Measurements from ENCODE around the gene GOLGA6D.
"Not testable (repeated sequence)": the region's sequence is repeated elsewhere in the genome, so short reads cannot be mapped to it uniquely, and the experiment has no call there.

The GOLGA6D gene

GRCh38 chr15:75274509-75275107 lies 8.0 kb upstream of the GOLGA6D start:
- not testable (repeated sequence) for H3K27ac ChIP-seq, H3K4me3 ChIP-seq

GRCh38 chr15:75275617-75276016 lies 7.0 kb upstream of the GOLGA6D start:
- not testable (repeated sequence) for H3K27ac ChIP-seq, H3K4me3 ChIP-seq

- H3K27ac ChIP-seq, H3K4me3 ChIP-seq: not testable (repeated sequence)
These were observed 4.1 kb upstream of the GOLGA6D start for GRCh38 chr15:75278497-75278896.

- H3K27ac ChIP-seq, H3K4me3 ChIP-seq: not testable (repeated sequence)
These were observed 1.5 kb downstream of the GOLGA6D start for GRCh38 chr15:75284152-75284551.

DNA sequence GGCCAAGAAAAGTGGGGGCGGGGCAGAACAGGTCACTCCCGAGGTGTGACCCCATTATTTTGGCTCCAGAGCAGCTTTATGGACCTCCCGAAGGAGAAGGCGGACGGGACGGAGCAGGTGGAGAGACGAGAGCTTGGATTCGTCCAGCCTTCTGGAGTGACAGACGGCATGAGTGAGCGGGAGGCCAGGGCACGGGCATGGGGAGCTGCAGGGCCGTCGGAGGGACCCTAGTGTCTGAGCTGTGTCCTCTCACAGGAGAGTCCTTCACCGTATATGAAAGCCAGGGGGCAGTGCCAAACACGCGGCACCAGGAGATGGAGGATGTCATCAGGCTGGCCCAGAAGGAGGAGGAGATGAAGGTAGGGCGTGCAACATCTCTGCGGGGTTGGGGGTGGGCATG lies 11.0 kb downstream of the GOLGA6D start:
- H3K27ac ChIP-seq, H3K4me3 ChIP-seq: not testable (repeated sequence)

GRCh38 chr15:75298541-75299310 lies 16.1 kb downstream of the GOLGA6D start:
- not testable (repeated sequence) for H3K4me3 ChIP-seq, H3K27ac ChIP-seq

GRCh38 chr15:75299311-75299688 lies 16.7 kb downstream of the GOLGA6D start:
- not testable (repeated sequence) for H3K4me3 ChIP-seq, H3K27ac ChIP-seq

DNA sequence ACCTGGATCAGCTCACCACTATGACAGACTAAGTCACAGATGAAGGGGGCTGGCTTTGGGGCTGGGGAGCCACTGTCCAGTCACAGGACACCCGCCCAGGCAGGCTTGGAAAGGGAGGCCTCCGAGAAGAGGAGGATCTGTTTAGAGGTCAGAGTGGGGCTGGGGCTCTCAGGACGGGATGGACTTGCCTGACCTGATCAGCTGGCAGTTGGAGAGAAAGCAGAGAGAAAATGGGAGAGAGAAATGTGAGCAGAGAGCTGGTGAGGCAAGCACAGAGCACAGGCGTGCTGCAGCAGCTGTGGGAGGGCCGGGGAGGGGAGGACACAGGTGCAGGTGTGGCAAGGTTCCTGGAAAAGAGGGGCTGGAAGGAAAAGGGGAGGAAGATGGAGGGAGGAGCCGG lies 17.4 kb downstream of the GOLGA6D start:
- H3K27ac ChIP-seq: not testable (repeated sequence)

GRCh38 chr15:75302318-75302717 lies 19.7 kb downstream of the GOLGA6D start:
- no peak overlapping the region for H3K27ac ChIP-seq
- H3K4me3 ChIP-seq: no peak overlapping the region

More for the DNA sequence above, 17.4 kb downstream of the GOLGA6D start:
- H3K4me3 ChIP-seq: not testable (repeated sequence)

GRCh38 chr15:75302753-75303152 lies 20.1 kb downstream of the GOLGA6D start:
- not testable (repeated sequence) for H3K4me3 ChIP-seq, H3K27ac ChIP-seq

DNA sequence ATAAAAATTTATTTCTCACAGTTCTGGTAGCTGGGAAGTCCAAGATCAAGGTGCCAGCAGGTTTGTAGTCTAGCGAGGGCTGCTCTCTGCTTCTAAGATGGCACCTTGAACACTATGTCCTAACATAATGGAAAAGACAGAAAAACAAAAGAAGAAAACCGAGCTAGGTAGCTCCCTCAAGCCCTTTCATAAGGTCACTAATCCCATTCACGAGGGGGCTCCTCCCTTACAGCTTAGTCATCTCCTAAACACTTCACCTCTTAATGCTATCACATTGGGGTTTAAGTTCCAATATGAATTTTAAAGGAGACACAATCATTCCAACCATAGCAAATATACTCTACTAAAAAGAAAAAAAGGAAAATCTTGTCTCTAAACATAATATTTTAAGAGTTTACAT lies 23.6 kb downstream of the GOLGA6D start:
- H3K27ac ChIP-seq: no peak overlapping the region

DNA sequence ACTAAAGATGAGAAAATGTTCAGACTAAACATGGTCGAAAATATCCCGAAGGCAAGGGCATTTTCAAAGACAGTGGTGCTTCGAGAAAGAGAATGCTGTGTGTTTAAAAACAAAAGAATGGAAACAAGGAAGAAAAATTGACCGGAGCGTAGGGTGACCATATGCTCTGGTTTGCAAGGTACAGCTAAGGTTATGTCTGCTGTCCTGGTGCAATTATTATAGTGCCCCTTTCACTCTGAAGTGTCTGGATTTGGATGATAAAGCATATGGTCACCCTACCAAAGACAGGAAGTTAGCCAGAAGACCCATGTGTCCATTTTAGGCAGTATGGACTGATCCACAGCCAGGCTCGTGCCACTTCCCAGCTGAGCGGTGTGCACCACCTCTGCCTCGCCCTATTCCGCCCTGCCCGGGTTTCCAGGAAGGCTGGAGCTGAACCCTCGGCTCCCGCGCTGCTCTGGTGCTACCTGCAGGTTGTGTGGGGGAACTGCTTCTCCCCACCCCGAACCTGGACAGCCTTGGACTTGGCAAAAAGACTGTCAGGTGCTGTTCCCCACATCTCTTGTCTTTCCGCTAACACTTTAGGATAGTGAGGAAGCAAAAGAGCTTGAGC lies 25.2 kb downstream of the GOLGA6D start:
- Histone ChIP-seq H3K27ac (no peak overlapping the region), H3K4me3 (no peak overlapping the region)

More for the DNA sequence above, 23.6 kb downstream of the GOLGA6D start:
- H3K4me3 ChIP-seq: no peak overlapping the region

GRCh38 chr15:75309711-75310110 lies 27.1 kb downstream of the GOLGA6D start:
- H3K4me3 ChIP-seq: no peak overlapping the region
- no peak overlapping the region for H3K27ac ChIP-seq

DNA sequence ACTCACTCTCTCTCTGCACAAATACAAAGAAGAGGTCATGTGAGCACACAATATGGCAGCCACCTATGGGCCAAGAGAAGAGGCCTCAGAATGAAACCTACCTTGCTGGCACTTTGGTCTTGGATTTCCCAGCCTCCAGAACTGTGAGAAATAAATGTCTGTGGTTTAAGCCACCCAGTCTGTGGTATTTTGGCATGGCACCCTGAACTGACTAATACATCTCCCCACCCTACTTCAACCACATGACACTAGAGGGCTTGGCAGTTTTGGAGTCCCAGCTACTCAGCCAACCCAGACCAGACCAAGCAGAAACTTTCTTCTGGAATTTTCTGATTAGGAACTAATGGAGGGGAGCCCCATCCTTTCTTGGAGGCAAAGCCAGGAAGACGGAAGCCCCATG lies 29.9 kb downstream of the GOLGA6D start:
- H3K4me3 ChIP-seq, H3K27ac ChIP-seq: not testable (repeated sequence)

- Histone ChIP-seq H3K4me3 (no peak overlapping the region), H3K27ac (no peak overlapping the region)
These were observed 30.6 kb downstream of the GOLGA6D start for GRCh38 chr15:75313116-75313845.

- Histone ChIP-seq H3K27ac (no peak overlapping the region), H3K4me3 (no peak overlapping the region)
These were observed 32.1 kb downstream of the GOLGA6D start for GRCh38 chr15:75314552-75315290.

- H3K4me3 ChIP-seq, H3K27ac ChIP-seq: not testable (repeated sequence)
These were observed 36.7 kb downstream of the GOLGA6D start for GRCh38 chr15:75319231-75319897.

DNA sequence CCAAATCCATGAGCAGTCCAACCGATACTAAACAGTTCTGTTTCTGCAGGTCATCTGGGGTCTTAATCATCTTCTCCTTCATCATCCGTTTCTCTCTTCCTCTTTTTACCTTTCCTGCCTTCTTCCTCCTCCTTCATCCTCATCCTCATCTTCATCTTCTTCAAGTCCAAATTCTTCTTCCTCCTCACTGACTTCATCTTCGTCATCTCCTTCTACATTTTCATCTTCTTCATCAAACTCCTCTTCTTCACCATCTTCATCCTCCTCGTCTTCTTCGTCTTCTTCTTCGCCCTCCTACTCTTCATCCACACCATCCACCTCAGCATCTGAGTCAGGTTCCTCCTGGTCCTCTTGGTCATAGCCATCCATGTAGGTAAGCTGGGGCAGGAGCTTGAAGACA lies 39.1 kb downstream of the GOLGA6D start:
- H3K4me3 ChIP-seq: no peak overlapping the region
- H3K27ac ChIP-seq: no peak overlapping the region

DNA sequence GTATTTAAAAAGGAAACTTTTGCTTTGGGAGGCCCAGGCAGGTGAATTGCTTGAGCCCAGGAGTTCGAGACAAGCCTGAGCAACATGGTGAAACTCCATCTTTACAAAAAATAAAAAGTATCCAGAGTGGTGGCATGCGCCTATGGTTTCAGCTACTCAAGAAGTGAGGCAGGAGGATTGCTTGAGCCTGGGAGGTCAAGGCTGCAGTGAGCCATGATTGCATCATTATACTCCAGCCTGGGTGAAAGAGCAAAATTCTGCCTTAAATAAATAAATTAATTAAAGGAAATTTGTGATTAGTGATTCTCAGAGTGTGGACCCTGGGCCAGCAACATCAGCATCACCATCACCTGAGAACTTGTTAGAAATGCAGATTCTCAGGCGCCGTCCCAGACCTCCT lies 43.3 kb downstream of the GOLGA6D start:
- Histone ChIP-seq H3K4me3 (no peak overlapping the region), H3K27ac (no peak overlapping the region)
